ENCODE data around the gene C12orf43. TPM values are rescaled to one million over a fixed set of nuclear protein-coding genes. Genes with fewer than 3 reads are reported as not detected.

The C12orf43 gene
- total RNA-seq, 4 donors from 2014 or later: 7.0 to 32.2 (median 18.0) TPM

DNA sequence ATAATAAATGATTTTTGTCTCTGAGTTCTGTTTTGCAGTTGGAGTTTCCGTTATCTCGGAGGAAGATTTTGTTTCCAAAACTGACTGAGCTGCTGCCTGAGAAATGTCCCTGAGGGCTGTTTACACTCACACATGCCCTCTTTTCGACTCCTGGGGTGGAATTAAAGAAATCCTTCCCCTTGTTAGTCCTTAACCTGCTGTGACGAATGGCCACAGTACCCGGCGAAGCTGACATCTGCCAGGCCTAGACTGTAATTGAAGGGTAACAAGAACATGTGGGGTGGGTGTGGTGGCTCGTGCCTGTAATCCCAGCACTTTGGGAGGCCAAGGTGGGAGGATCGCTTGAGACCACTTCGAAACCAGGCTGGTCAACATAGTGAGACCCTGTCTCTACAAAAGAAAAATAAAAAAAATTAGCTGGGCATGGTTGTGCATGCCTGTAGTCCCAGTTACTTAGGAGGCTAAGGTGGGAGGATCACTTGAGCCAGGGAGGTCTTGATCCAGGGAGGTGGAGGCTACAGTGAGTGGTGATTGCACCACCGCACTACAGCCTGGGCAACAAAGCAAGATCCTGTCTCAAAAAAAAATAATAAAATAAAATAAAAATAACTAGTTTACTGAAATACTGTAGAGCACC is 14.4 kb upstream of the C12orf43 start:
- WGBS, 2 donors (ENCODE audit: low coverage in 1 of 2): 78 to 80% methylated on average over 8 to 10 of the region's 10 CpGs
- intact Hi-C loops (cut with DNase I; ENCODE audit: low total_unique reads) (no loop called here), in situ Hi-C loops (cut with MboI; ENCODE audit: low pct_ligation_motif_present in 1 of 4, low pct_unique_long_range_greater_than_20kb in 1 of 4, low sequenced_read_pairs in 3 of 4) (no loop called here)
- H3K36me3 ChIP-seq: no peaks in the 10 kb centered on the region
- H3K4me3 ChIP-seq: no peak overlapping the region
- H3K27ac ChIP-seq: no peak overlapping the region
- TF ChIP-seq POLR2A (IDR thresholded peaks at IDR 0.05) (no peak), POLR2AphosphoS5 (IDR thresholded peaks at IDR 0.05) (no peak), EP300 (IDR thresholded peaks at IDR 0.05; ENCODE audit: low read depth) (no peak)
- TF ChIP-seq, protein P1, sequence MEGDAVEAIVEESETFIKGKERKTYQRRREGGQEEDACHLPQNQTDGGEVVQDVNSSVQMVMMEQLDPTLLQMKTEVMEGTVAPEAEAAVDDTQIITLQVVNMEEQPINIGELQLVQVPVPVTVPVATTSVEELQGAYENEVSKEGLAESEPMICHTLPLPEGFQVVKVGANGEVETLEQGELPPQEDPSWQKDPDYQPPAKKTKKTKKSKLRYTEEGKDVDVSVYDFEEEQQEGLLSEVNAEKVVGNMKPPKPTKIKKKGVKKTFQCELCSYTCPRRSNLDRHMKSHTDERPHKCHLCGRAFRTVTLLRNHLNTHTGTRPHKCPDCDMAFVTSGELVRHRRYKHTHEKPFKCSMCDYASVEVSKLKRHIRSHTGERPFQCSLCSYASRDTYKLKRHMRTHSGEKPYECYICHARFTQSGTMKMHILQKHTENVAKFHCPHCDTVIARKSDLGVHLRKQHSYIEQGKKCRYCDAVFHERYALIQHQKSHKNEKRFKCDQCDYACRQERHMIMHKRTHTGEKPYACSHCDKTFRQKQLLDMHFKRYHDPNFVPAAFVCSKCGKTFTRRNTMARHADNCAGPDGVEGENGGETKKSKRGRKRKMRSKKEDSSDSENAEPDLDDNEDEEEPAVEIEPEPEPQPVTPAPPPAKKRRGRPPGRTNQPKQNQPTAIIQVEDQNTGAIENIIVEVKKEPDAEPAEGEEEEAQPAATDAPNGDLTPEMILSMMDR (IDR thresholded peaks at IDR 0.05): no peak
- peaks cover 0 to 22% (median 5%) of the 10 kb centered on the region in 4 donors for H3K4me1 ChIP-seq
- no peak for DNase-seq
- H3K9me3 ChIP-seq: no peaks in the 10 kb centered on the region
- H3K27me3 ChIP-seq: no peaks in the 10 kb centered on the region

DNA sequence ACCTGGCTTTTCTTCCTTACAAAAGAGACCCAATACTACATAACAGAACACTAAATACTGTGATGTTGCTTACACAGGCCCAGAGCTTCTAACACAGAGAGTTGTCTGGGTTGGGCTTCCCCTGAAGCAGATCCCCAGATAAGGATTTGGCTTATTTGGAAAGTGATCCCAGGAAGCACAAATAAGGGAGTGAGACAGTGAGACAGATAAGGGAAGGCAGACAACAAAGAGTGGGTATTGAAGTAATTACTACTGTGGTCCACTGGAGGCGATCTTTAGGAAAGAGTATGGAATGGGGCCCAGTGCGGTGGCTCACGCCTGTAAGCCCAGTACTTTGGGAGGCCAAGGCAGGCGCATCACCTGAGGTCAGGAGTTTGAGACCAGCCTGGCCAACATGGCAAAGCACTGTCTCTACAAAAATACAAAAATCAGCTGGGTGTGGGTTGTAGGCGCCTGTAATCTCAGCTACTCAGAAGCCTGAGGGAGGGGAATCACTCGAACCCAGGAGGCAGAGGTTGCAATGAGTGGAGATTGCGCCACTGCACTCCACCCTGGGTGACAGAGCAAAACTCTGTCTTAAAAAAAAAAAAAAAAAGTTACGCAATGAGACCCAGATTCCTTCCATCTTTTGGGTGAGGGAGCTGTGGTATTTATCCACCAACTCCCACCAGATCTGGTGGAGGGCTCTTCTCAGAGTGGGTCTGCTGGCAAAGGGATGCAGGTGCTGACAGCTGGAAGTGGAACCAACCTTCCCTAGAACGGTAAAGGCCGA is 10.2 kb upstream of the C12orf43 start:
- H3K4me3 ChIP-seq: no peak overlapping the region
- H3K27ac ChIP-seq: peak overlapping the region; percentile 79 to 87 (median 83)
- in situ Hi-C loops (cut with MboI; ENCODE audit: low pct_ligation_motif_present in 1 of 4, low pct_unique_long_range_greater_than_20kb in 1 of 4, low sequenced_read_pairs in 3 of 4): no loop called here
- TF ChIP-seq, protein P1 (IDR thresholded peaks at IDR 0.05): peak in 3 of 5 experiments; percentile 18 to 62 (median 55)
- TF ChIP-seq POLR2AphosphoS5 (IDR thresholded peaks at IDR 0.05): no peak
- H3K4me1 ChIP-seq: peaks cover 0 to 16% (median 10%) of the 10 kb centered on the region in 4 donors
- H3K27me3 ChIP-seq: no peaks in the 10 kb centered on the region
- DNase-seq: no peak
- intact Hi-C loops (cut with DNase I; ENCODE audit: low total_unique reads): no loop called here
- 79 to 93% methylated on average over 3 to 10 of the region's 10 CpGs for WGBS, 2 donors (ENCODE audit: low coverage in 1 of 2)
- H3K36me3 ChIP-seq: no peaks in the 10 kb centered on the region
- H3K9me3 ChIP-seq: no peaks in the 10 kb centered on the region

DNA sequence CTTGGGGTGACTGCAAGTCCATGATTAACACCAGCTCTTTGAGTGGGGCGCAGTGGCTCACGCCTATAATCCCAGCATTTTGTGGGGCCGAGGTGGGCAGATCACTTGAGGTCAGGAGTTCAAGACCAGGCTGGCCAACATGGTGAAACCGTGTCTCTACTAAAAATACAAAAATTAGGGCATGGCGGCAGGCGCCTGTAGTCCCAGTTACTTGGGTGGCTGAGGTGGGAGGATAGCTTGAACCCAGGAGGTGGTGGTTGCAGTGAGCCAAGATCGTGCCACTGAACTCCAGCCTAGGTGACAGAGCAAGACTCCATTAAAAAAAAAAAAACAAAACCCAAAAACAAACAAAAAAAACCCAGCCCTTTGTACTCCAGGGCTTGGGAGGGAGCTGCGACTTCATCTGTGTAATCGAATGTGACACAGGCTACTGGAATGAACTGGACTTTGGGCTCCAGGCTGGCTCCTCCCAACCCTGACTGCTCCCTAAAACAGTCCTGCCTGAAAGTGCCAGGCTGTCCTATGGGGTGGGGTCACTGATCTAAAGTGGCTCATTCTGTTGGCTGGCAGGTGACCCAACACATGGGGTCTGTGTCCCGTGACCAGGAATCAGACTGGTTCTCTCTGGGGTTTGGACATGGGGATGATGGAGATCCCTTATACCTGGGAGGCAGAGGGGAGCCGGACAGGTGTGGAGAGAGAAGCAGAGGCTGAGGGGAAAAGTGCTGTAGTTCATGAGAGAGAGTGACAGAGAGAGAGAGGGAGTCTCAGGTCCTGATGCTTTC is 9.3 kb upstream of the C12orf43 start:
- no peaks in the 10 kb centered on the region for H3K9me3 ChIP-seq
- peak; percentile 85 for DNase-seq
- no peak overlapping the region for H3K4me3 ChIP-seq
- peak overlapping the region; percentile 79 to 87 (median 83) for H3K27ac ChIP-seq
- H3K27me3 ChIP-seq: no peaks in the 10 kb centered on the region
- in situ Hi-C loops (cut with MboI; ENCODE audit: low pct_ligation_motif_present in 1 of 4, low pct_unique_long_range_greater_than_20kb in 1 of 4, low sequenced_read_pairs in 3 of 4): no loop called here
- WGBS, 2 donors (ENCODE audit: low coverage in 1 of 2): 50 to 68% methylated on average over 7 to 11 of the region's 11 CpGs
- peaks cover 0 to 16% (median 10%) of the 10 kb centered on the region in 4 donors for H3K4me1 ChIP-seq
- TF ChIP-seq POLR2A (IDR thresholded peaks at IDR 0.05) (no peak), EP300 (IDR thresholded peaks at IDR 0.05; ENCODE audit: low read depth) (no peak), POLR2AphosphoS5 (IDR thresholded peaks at IDR 0.05) (peak in 2 of 3 donors; percentile 28 to 58)
- TF ChIP-seq, protein P1 (IDR thresholded peaks at IDR 0.05): no peak
- H3K36me3 ChIP-seq: no peaks in the 10 kb centered on the region
- intact Hi-C loops (cut with DNase I; ENCODE audit: low total_unique reads): no loop called here

DNA sequence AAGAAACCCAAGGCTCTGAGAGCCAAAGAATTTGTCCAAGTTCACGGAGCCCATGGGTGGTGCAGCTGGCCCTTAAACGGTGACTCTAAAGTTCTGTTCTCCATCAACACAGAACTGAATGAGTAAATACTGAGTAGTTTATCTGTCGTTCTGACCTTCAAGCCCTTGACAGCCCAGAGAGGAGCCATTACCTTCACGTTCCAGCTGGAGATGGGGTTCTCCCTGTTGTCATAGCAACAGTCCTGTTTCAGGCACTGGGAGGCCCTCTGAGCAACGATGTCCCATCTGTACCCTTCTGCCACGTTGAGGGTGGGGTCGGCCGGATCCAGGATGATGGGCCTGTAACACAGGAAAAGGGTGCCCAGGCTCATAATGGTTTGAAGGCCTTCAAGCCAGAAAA is 7.5 kb upstream of the C12orf43 start:
- no peaks in the 10 kb centered on the region for H3K36me3 ChIP-seq
- H3K27ac ChIP-seq: no peak overlapping the region
- TF ChIP-seq POLR2AphosphoS5 (IDR thresholded peaks at IDR 0.05): no peak
- TF ChIP-seq POLR2A (IDR thresholded peaks at IDR 0.05): no peak
- TF ChIP-seq EP300 (IDR thresholded peaks at IDR 0.05; ENCODE audit: low read depth): no peak
- TF ChIP-seq, protein P1 (IDR thresholded peaks at IDR 0.05): no peak
- DNase-seq: no peak
- H3K27me3 ChIP-seq: no peaks in the 10 kb centered on the region
- H3K4me3 ChIP-seq: no peak overlapping the region
- intact Hi-C loops (cut with DNase I; ENCODE audit: low total_unique reads) (no loop called here), in situ Hi-C loops (cut with MboI; ENCODE audit: low pct_ligation_motif_present in 1 of 4, low pct_unique_long_range_greater_than_20kb in 1 of 4, low sequenced_read_pairs in 3 of 4) (no loop called here)
- H3K9me3 ChIP-seq: no peaks in the 10 kb centered on the region
- peaks cover 0 to 16% (median 10%) of the 10 kb centered on the region in 4 donors for H3K4me1 ChIP-seq
- WGBS, 2 donors (ENCODE audit: low coverage in 1 of 2): 60 to 77% methylated on average over 2 to 8 of the region's 8 CpGs
